NCI-H526 treated with DMSO at 0.1 percent for 48 hours (cell line): ENCODE measurements around the gene USP2.
A peak's percentile ranks its signal among the peaks of the same experiment; 100 is the strongest.

Experiments
- DNase-seq: peaks from one replicate; lab custom pipeline; 2025; lab: John Stamatoyannopoulos, UW

USP2 gene

GRCh38 chr11:119381181-119381988 is at the start of gene USP2:
USP2 (minus strand) TSS chr11:119381690; CDS start chr11:119373480, 8,210 bp downstream.
- peak; percentile 98 for DNase-seq

GRCh38 chr11:119427279-119427678 is 45.8 kb upstream of the USP2 start:
- no peak for DNase-seq

GRCh38 chr11:119426142-119426541 is 44.7 kb upstream of the USP2 start:
- no peak for DNase-seq

- DNase-seq: no peak
These were observed 43.3 kb upstream of the USP2 start for GRCh38 chr11:119424775-119425174.

GRCh38 chr11:119424276-119424675 is 42.8 kb upstream of the USP2 start:
- no peak for DNase-seq

GRCh38 chr11:119423509-119424254 is 42.2 kb upstream of the USP2 start:
- DNase-seq: no peak

GRCh38 chr11:119422809-119423508 is 41.5 kb upstream of the USP2 start, which contains the start of gene THY1:
THY1 (minus strand) TSS chr11:119423172; CDS start chr11:119420905, 2,267 bp downstream.
- DNase-seq: peak; percentile 83

GRCh38 chr11:119421941-119422808 is 40.7 kb upstream of the USP2 start:
- DNase-seq: peak; percentile 81

GRCh38 chr11:119421351-119421750 is 39.9 kb upstream of the USP2 start:
- DNase-seq: no peak

- no peak for DNase-seq
These were observed 39.1 kb upstream of the USP2 start for GRCh38 chr11:119420631-119421030.

- no peak for DNase-seq
These were observed 38.5 kb upstream of the USP2 start for GRCh38 chr11:119419834-119420492.

GRCh38 chr11:119419246-119419645 is 37.8 kb upstream of the USP2 start:
- DNase-seq: no peak

GRCh38 chr11:119418759-119419158 is 37.3 kb upstream of the USP2 start:
- no peak for DNase-seq

- no peak for DNase-seq
These were observed 36.4 kb upstream of the USP2 start for GRCh38 chr11:119417726-119418540.

GRCh38 chr11:119416606-119417580 is 35.4 kb upstream of the USP2 start:
- no peak for DNase-seq

GRCh38 chr11:119415966-119416365 is 34.5 kb upstream of the USP2 start:
- no peak for DNase-seq

- DNase-seq: no peak
These were observed 34.0 kb upstream of the USP2 start for GRCh38 chr11:119415517-119415916.

- no peak for DNase-seq
These were observed 33.2 kb upstream of the USP2 start for GRCh38 chr11:119414734-119415133.

- DNase-seq: no peak
These were observed 32.8 kb upstream of the USP2 start for GRCh38 chr11:119414321-119414720.
